Measurements from ENCODE around the gene UBE2F. TPM values are rescaled to one million over a fixed set of nuclear protein-coding genes. Genes with fewer than 3 reads are reported as not detected.
"Not testable (repeated sequence)": the region's sequence is repeated elsewhere in the genome, so short reads cannot be mapped to it uniquely, and the experiment has no call there.

Gene UBE2F
- total RNA-seq, 1 donor from 2014 or later: 59.4 TPM

DNA sequence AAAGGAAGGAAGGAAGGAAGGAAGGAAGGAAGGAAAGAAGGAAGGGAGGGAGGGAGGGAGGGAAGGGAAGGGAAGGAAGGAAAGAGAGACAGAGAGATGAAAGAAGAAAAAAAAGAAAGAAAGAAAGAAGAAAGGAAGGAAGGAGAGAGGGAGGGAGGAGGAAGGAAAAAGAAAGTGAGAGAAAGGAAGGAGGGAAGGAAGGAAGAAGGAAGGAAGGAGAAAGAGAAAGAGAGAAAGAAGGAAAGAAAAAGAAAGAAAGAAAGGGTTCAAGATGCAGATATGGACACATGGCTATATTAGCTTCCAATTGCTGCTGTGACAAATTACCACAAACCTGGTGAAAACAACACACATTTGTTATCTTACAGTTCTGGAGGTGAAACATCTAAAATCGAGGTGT, 20.4 kb upstream of the UBE2F start:
- no peak for DNase-seq

- not testable (repeated sequence) for DNase-seq
Measured at GRCh38 chr2:237951354-237951753, 15.5 kb upstream of the UBE2F start.

GRCh38 chr2:237951878-237952277, 14.9 kb upstream of the UBE2F start:
- no peak for DNase-seq

- DNase-seq: no peak
Measured at GRCh38 chr2:237952851-237953250, 14.0 kb upstream of the UBE2F start.

DNA sequence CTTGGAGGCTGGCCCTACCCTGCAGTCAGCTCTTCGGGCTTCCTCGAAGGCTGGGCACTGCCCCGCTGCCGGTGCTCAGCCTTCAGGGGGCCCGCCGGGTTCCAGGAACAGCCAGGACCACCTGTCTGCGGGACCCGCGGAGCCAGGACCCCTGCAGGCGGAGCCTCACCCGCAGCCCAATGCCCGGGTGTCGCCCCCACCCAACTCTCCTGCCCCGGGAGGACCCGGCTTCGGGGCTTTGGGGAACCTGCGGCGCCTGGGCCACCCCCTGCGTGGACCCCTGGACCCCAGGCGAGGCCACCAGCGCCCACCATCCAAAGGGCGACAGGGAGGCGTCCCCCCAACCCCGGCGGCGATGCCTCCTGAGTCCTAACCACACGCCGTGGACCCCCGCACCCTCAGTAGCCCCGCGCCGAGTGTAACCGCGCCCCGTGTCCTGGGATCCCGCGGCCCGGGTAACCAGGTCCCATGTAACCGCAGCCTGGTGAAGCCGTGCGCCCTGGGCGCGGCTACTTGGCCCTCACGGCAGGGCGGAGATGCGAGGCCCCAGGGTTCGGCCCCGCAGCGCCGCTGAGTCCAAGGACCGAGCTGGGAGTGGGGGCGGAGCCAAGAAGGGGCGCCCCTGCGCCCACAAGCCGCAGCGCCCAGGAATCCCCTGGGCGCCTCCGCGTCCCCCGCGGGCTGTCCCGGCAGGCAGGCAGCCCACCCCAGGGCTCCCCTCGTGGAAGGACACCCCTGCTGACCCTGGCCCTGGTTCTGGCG, 11.0 kb upstream of the UBE2F start:
- no peak for DNase-seq

GRCh38 chr2:237956402-237956736, 10.4 kb upstream of the UBE2F start:
- DNase-seq: no peak

DNA sequence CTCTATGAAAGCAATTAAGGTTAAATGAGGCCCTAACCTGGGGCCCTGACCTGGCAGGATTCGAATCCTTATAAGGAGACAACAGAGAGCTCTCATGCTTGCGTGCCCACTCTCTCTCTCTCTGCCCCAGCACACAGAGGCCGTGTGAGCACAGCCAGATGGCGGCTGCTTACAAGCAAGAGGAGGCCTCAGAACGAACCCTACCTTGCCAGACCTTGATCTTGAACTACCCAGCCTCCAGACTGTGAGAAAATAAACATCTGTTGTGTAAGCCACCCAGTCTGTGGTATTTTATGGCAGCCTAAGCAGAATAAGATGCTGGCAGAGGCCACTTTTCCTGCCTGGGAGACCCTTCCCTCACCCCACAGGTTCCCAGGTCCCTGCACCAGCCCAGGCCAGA, 5.2 kb upstream of the UBE2F start:
- no peak for DNase-seq

DNA sequence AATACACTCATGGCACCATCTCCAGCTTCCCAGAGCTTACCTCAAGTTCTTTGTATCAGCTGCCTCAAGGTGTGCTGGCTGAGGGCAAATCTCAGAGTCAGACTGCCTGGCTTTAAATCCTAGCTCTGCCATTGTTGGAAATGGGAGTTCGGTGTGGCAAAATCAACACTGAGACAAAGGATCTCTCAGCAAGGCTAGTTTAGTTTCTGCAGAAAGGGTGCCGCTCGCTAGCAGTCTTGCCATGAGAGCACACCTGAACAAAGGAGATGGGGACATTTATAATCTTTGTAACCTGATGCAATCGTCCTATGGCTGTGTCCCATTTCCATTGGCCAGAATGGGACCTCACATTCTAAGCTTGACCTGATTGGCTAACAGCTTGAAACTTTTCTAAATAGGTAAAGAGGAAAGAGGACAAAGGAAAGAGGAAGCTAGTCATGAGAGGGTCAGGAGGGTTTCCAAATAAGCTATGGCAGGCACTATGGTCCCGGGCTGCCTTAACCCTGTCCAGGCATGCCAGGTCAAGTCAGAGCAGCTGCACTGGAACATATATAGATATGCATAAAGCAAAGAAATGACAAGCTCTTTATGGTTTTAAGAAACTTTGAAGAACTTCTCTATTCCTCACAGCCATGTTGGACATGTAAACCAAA, 4.3 kb upstream of the UBE2F start:
- no peak for DNase-seq

- not testable (repeated sequence) for DNase-seq
Measured at GRCh38 chr2:237963490-237963991, 3.3 kb upstream of the UBE2F start.

- DNase-seq: no peak
Measured at GRCh38 chr2:237964194-237964577, 2.6 kb upstream of the UBE2F start.

GRCh38 chr2:237964578-237965404, 2.0 kb upstream of the UBE2F start:
- no peak for DNase-seq

GRCh38 chr2:237965844-237966243, 970 bp upstream of the UBE2F start:
- not testable (repeated sequence) for DNase-seq

DNA sequence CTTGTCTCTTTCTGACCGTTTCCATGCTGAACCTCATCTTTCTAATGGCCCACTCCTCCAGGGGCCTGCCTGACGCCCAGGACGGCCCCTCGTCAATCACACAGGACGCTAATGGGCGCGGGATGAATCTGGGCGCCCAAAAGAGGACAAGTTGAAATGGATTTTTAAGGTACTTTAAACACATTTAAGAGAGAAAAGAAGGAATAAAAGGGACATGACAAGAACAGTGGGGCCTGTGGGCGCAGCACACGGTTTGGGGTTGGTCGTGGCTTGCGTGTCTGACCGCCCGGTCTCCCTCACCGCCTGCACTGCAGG, 607 bp upstream of the UBE2F start:
- DNase-seq: no peak

- peak; percentile 35 for DNase-seq
Measured at GRCh38 chr2:237967463-237967951, 693 bp downstream of the UBE2F start.

GRCh38 chr2:237968048-237968862, 1.4 kb downstream of the UBE2F start:
- DNase-seq: peak; percentile 42

GRCh38 chr2:237971661-237972060, 4.8 kb downstream of the UBE2F start:
- no peak for DNase-seq

- no peak for DNase-seq
Measured at GRCh38 chr2:237972211-237972610, 5.4 kb downstream of the UBE2F start.

DNA sequence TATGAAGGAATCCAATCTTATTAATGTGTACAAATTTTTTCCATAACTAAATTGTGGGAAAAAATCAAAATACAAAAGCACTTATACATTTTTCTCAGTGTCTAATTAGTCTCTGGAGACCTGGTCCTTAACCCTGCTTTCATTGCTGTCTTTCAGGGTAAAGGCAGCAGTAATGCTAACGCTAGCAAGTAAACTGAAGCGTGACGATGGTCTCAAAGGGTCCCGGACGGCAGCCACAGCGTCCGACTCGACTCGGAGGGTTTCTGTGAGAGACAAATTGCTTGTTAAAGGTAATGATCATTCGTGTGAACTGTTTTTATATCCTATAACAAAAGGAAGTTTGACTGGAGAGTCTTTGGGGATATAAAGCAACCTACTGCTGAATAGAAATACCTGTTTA, 6.1 kb downstream of the UBE2F start:
- DNase-seq: no peak

DNA sequence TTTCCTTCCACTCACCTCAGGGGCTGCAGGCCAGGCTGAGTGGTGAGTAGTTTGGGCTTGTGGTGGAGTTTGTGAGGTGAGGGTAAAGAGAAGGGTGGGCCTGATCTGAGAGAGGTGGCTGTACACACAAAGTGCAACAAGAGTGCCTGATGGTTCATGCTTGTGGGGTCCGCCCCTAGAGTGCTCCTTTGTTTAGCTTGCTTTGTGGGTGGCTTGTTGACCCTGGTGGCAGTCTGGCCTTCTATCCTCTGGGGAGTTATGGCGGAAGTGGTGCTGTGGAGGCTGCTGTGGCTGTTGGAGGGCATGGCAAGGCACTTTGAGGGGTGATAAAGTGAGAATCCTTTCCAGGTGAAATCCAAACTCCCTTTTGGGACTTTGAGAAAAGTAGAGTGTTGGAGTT, 10.6 kb downstream of the UBE2F start:
- no peak for DNase-seq

DNA sequence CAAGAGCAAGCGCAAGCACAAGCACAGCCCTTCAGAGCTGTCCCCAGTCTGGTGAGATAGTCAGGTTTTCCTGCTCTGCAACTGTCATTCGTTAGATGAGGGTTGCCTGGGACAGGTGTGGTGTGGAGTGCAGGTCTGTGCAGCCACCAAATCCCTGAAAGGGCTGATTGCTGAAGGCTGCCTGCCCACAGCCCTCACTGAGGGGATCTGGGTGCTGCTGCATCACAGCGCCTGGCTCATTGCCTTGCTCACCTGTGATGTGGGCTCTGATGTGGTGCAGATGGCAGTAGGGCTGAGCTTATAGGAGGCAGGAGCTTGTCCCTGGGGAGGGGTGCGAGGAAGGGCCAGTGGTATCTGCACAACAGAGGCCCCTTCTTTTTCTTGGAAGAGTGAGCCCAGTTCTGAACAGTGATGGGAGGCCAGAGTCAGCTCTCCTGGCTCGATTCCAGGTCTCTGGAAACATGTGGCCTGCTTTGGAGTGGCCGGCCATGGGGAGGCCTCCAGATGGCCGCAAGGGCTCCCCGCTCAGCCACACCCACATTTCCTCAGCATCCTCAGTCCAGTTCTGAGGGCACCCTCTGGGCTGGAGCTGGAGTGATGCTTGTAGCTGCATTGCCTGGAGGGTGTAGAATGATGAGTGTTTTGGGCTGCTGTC, 11.4 kb downstream of the UBE2F start:
- DNase-seq: no peak

DNA sequence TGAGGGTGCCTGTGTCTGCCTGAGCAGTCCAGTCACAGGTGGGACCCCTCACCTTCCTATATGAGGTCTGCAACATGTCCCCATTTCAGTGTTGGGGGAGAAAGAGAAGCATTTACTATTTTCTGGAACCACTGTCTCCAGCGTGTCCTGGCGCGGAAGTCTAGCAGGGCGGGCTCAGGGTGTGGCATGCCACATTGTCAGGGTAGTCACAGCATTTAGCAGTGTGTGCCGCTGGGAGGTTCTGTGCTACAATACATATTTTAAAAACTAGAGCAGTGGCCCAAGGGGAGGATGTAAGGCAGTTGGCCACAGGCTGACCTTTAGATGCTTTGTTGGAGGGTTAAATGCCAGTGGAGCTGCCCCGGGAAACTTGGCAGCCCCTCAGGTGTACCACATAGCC, 12.5 kb downstream of the UBE2F start:
- DNase-seq: no peak

GRCh38 chr2:237980087-237980486, 13.3 kb downstream of the UBE2F start:
- peak; percentile 57 for DNase-seq
